K562 (cell line): Measurements from ENCODE around the gene KIF18B. TPM values are rescaled to one million over a fixed set of nuclear protein-coding genes. Genes with fewer than 3 reads are reported as not detected.
A peak's percentile ranks its signal among the peaks of the same experiment; 100 is the strongest.

Source experiments
- ATAC-seq: fragments of 200-7000 bp; cut with Tn5 transposase; 3 replicates; pipeline ENCODE4 v1.9.1; 2020; ENCODE audit warnings: moderate library complexity
- BruUV-seq: library from RNA; stranded (reverse); fragments of 400-500 nt; replicated peaks from 2 replicates; lab custom pipeline; 2021; lab: Mats Ljungman, UMichigan
- CTCF ChIA-PET: fragments of 300-600 bp; formaldehyde crosslinking; extraction: SDS; loops from one replicate; lab custom pipeline; 2021; ENCODE audit warnings: low intra/inter-chr PET ratio; lab: Yijun Ruan, JAX
- POLR2A ChIA-PET: fragments of 300-600, 350-650 bp; sonication (Branson Sonifier 250); formaldehyde crosslinking; extraction: SDS; loops from one replicate; lab custom pipeline; 2021; ENCODE audit warnings: antibody characterized with exemption, inconsistent platforms; lab: Yijun Ruan, JAX
- DNase-seq, 4 experiments: peaks; one replicate each; pipeline versions ENCODE4 v3.0.0 to v3.0.0-alpha.2; 2011 to 2018; ENCODE audit warnings: low spot score in 3 of 4, mixed read lengths in 3 of 4; ENCODE audit errors: extremely low read depth in 1 of 4
- FAIRE-seq: peaks from 2 replicates; lab custom pipeline; 2011; peaks lifted over from hg19 to GRCh38; lab: Jason Lieb, UNC
- H2AFZ ChIP-seq: 2 replicates; pipeline ENCODE4 v1.6.0; 2011; ENCODE audit warnings: low read depth, low read length, control low read depth, inconsistent platforms
- H3K27ac ChIP-seq: fragments of 200-600 bp; 3 replicates; pipeline ENCODE4 v1.8.0; 2011; ENCODE audit warnings: low read depth, mild to moderate bottlenecking, control low read depth, inconsistent platforms, low read length, moderate library complexity, mixed read lengths; ENCODE audit errors: extremely low read depth
- H3K27me3 ChIP-seq, 2 experiments: fragments of 300-600 bp in 1 of 2; 2 replicates in 1 of 2; 3 replicates in 1 of 2; pipeline versions ENCODE4 v1.6.0 to v1.8.0; 2011; ENCODE audit warnings: inconsistent platforms in 2 of 2, low read length in 2 of 2, mild to moderate bottlenecking in 1 of 2, mixed read lengths in 1 of 2, moderate library complexity in 1 of 2; ENCODE audit not compliant: control insufficient read depth in 2 of 2, insufficient read depth in 2 of 2
- H3K36me3 ChIP-seq: fragments of 300-600 bp; 3 replicates; pipeline ENCODE4 v1.8.0; 2011; ENCODE audit warnings: mild to moderate bottlenecking, low read length, inconsistent platforms; ENCODE audit not compliant: control insufficient read depth, insufficient read depth
- H3K4me1 ChIP-seq, 2 experiments: fragments of 200-600 bp in 1 of 2; replicated peaks in 1 of 2; 2 replicates in 1 of 2; 3 replicates in 1 of 2; pipeline versions ENCODE4 v1.5.1 to v1.8.0; 2011; ENCODE audit warnings: inconsistent platforms in 2 of 2, low read length in 2 of 2, mild to moderate bottlenecking in 1 of 2, mixed read lengths in 1 of 2, moderate library complexity in 1 of 2; ENCODE audit not compliant: control insufficient read depth in 2 of 2, insufficient read depth in 2 of 2
- H3K4me2 ChIP-seq: 2 replicates; pipeline ENCODE4 v1.6.1; 2011; ENCODE audit warnings: low read length, control low read depth, inconsistent platforms, mixed read lengths; ENCODE audit not compliant: insufficient read depth
- H3K4me3 ChIP-seq: fragments of 200-600 bp; sonication (generic), shearing (Covaris generic); 2 replicates; pipeline ENCODE4 v1.5.1; 2016; ENCODE audit warnings: control low read depth, inconsistent platforms
- H3K79me2 ChIP-seq: fragments of 200-600 bp; 3 replicates; pipeline ENCODE4 v1.8.0; 2011; ENCODE audit warnings: low read length, inconsistent platforms; ENCODE audit not compliant: control insufficient read depth, insufficient read depth
- H3K9ac ChIP-seq, 2 experiments: 2 replicates each; pipeline versions ENCODE4 v1.6.0 to v1.6.1; 2011; ENCODE audit warnings: low read depth in 2 of 2, low read length in 2 of 2, control low read depth in 1 of 2, inconsistent platforms in 1 of 2, mild to moderate bottlenecking in 1 of 2, mixed read lengths in 1 of 2; ENCODE audit not compliant: insufficient read depth in 1 of 2
- H3K9me1 ChIP-seq: one replicate; pipeline ENCODE4 v1.6.0; 2011; ENCODE audit warnings: inconsistent platforms, mild to moderate bottlenecking, low read length, moderate library complexity; ENCODE audit not compliant: control insufficient read depth, insufficient read depth
- H3K9me3 ChIP-seq: replicated peaks from 2 replicates; pipeline ENCODE4 v1.5.1; 2011; ENCODE audit warnings: low read depth, low read length, inconsistent platforms; ENCODE audit not compliant: control insufficient read depth, insufficient read depth
- H4K20me1 ChIP-seq: replicated peaks from 2 replicates; pipeline ENCODE4 v1.6.1; 2011; ENCODE audit warnings: low read length, inconsistent platforms, mixed read lengths; ENCODE audit not compliant: control insufficient read depth, insufficient read depth
- PURB ChIP-seq: sonication (generic); formaldehyde crosslinking; IDR thresholded peaks from 2 replicates; pipeline ENCODE4 v1.9.0; 2021; ENCODE audit warnings: low read depth, mild to moderate bottlenecking, missing genetic modification reagents
- RAD21 ChIP-seq, 2 experiments: fragments of 250-450 bp in 1 of 2; fragments of 450-650 bp in 1 of 2; sonication (Bioruptor Pico) in 1 of 2; formaldehyde crosslinking in 1 of 2; IDR thresholded peaks in 1 of 2; conservative IDR thresholded peaks in 1 of 2; 2 replicates each; pipeline versions ENCODE4 v1.4.0 to v1.8.0; 2020 to 2022; ENCODE audit warnings: mild to moderate bottlenecking in 2 of 2, moderate library complexity in 1 of 2
- TAF9B ChIP-seq: fragments of 450-650 bp; IDR thresholded peaks from 2 replicates; pipeline ENCODE4 v1.6.1; 2018; ENCODE audit warnings: mild to moderate bottlenecking; ENCODE audit not compliant: partially characterized antibody
- ZNF384 ChIP-seq: IDR thresholded peaks from 2 replicates; pipeline ENCODE4 v1.6.1; 2012; ENCODE audit warnings: low read depth, low read length, improper control_type of control experiment
- WGBS: fragments of 100-300 bp; shearing (Covaris generic); methylation state at CpG from one replicate; pipeline ENCODE4 v1.1.6; 2016; ENCODE audit warnings: low coverage, mixed read lengths; ENCODE audit not compliant: insufficient coverage; ENCODE audit errors: missing lambda C conversion rate; 5-methylcytosine and 5-hydroxymethylcytosine counted together
- in situ Hi-C: fragments of 300-500 bp; cut with MboI; formaldehyde crosslinking; loops from 4 replicates; pipeline ENCODE4 v1.15.0; 2018; ENCODE audit warnings: inconsistent platforms, mixed read lengths
- intact Hi-C: fragments of 100-400 bp; cut with micrococcal nuclease; formaldehyde crosslinking; loops from 2 replicates; pipeline ENCODE4 v1.14.2; 2022
- polyA plus RNA-seq, 8 experiments: library from polyadenylated mRNA; depleted of rRNA in 4 of 8; stranded (reverse) in 5 of 8; unstranded in 3 of 8; fragments of >200 nt; fragmentation: Nextera tagmentation in 2 of 8; fragmentation: Illumina TruSeq in 1 of 8; extraction: Ambion mirVana in 2 of 8; extraction: Trizol in 1 of 8; gene quantifications; 2 replicates each; pipeline versions ENCODE4 v1.2.1 to v1.2.3, GENCODE V29; 2011 to 2014; ENCODE audit warnings: inconsistent platforms in 1 of 8, missing spikeins in 1 of 8
- total RNA-seq, 7 experiments: library from RNA; depleted of rRNA in 6 of 7; stranded (reverse); fragments of >200 nt in 6 of 7; fragmentation: Illumina TruSeq in 2 of 7; extraction: Trizol in 2 of 7; gene quantifications; 2 replicates each; pipeline versions ENCODE4 v1.2.1 to v1.2.3, GENCODE V29; 2011 to 2021; ENCODE audit warnings: low replicate concordance in 1 of 7

KIF18B gene
- total and polyA plus RNA-seq, 9 of the 15 experiments (the other 6 are each of a cell fraction or from before 2014, with no cell fraction given), result 2.0 to 42.8 (median 13.2) TPM

- peak in 1 of 2 experiments; percentile 52; a peak in 3 of 4 replicates for TF ChIP-seq RAD21 (CRISPR knock-in tag; conservative IDR thresholded peaks at IDR 0.05 in 1 of 2, IDR thresholded peaks at IDR 0.05 in 1 of 2)
These were observed 68.8 kb downstream of the KIF18B start (continued) for GRCh38 chr17:44878627-44879221.

DNA sequence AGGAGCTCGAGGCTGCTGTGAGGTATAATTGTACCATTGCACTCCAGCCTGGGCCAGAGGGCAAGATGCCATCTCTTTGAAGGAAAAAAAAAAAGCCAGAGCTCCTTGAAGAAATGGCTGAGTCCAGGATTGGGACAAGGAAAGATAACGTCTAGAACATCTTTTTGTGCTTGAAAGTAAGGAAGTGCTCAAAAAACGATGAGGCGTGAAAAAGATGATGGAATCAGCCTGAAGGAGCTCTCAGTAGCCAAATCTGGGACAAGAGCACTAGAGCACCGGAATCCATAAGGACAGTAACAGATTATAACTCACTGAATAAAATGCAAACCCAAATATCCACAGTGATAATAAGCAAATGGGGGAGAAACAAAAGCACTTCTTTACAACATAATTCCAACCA is 70.5 kb downstream of the KIF18B start:
- no peak overlapping the region for H2AFZ ChIP-seq
- ChIA-PET CTCF (no interaction called here), POLR2A (interaction anchor here (0.9 to 2.0 kb wide), 3 partner anchors 10 to 111 kb away, joined by 3 to 6 read pairs (median 4); no protein-coding TSS in a partner anchor)
- FAIRE-seq (no peak), DNase-seq (no peak), ATAC-seq (no peak)
- H3K9me3 ChIP-seq, result no peaks in the 10 kb centered on the region
- H4K20me1 ChIP-seq, result no peaks in the 10 kb centered on the region
- no peaks in the 10 kb centered on the region for H3K9me1 ChIP-seq
- no TSS peak for BruUV-seq
- TF ChIP-seq PURB (no peak), ZNF384 (no peak), TAF9B (no peak)
- TF ChIP-seq, all 486 proteins: peak for 0
- H3K4me3 ChIP-seq, result no peak overlapping the region
- no peaks in the 10 kb centered on the region for H3K27me3 ChIP-seq
- H3K36me3 ChIP-seq, result peaks cover 90% of the 10 kb centered on the region
- H3K4me2 ChIP-seq, result no peak overlapping the region
- H3K27ac ChIP-seq, result no peak overlapping the region
- WGBS, result 89% methylated on average over 5 of the region's 5 CpGs
- intact Hi-C loops, result no loop called here
- H3K4me1 ChIP-seq, result no peaks in the 10 kb centered on the region
- in situ Hi-C loops, result no loop called here
- no peak overlapping the region for H3K9ac ChIP-seq
- no peaks in the 10 kb centered on the region for H3K79me2 ChIP-seq
